ENCODE data around the gene ACTG1.

The ACTG1 gene

DNA sequence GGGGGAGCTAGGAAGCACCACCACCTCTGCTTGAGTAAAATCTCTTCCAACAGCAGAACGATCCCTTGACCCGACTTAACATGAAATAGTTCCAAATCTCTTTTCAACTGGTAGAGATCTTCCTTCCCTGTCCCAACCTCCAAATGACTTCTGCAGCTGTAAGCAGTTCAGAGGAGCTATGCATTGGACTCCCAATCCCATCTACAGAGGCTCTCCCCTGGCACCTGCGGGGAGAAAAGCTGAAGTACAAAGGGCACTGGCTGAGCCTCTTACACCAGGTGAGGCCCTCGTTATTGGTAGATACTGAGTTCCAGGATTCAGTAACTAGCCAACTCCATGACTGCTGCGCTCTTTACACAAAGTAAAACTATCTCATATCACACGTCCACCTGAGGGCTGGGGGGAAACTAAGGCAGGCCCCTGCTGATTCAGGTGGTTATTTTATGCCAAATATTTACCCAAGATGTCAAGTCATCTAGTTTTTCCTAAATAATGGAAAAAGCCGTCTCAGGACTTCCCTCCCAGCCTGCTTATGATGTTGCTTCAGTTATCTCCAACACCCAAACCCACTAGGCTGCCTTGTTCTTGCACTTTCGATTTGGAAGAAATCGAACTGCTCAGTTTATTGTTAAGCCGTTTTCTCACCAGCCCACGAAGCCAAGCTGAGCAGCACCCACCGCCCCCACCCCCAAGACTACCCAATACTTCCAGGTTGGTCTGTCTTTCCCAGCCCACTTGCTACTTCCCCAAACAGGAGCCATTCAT, 3.2 kb downstream of the ACTG1 start:
- peak overlapping the region; percentile 97 for H3K4me3 ChIP-seq (ENCODE audit: low read depth, low read length)
- in situ Hi-C loops (cut with HindIII; ENCODE audit: low sequenced_read_pairs): no loop called here
- no peak for TF ChIP-seq CTCF (IDR thresholded peaks at IDR 0.05; ENCODE audit: low read depth, low read length, missing control alignments)
- no peak for DNase-seq (ENCODE audit: low read depth)

DNA sequence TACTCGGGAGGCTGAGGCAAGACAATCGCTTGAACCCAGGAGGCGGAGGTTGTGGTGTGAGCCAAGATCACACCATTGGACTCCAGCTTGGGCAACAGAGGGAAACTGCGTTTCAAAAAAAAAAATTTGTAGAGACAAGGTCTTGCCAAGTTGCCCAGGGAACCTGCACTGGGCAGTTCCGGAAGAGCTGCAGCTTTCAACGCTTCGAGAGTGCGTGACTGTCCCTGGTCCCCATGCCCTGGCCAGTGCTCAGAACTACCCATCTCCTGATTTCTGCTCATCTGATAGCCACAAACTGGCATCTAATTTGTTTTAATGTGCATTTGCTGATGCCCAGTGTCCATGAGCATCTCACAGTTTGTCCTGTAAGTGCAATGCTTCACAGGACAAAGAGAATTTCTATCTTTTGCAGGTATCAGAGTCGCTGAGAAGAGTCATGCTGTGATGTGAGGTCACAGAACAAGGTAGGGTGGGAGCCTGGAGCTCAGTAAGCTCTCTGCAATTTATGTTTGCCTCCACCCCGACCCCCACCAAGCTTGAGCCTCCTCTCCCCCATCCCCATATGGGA, 3.9 kb downstream of the ACTG1 start:
- no peak for DNase-seq (ENCODE audit: low read depth)
- H3K4me3 ChIP-seq (ENCODE audit: low read depth, low read length): peak overlapping the region; percentile 97
- in situ Hi-C loops (cut with HindIII; ENCODE audit: low sequenced_read_pairs): no loop called here

DNA sequence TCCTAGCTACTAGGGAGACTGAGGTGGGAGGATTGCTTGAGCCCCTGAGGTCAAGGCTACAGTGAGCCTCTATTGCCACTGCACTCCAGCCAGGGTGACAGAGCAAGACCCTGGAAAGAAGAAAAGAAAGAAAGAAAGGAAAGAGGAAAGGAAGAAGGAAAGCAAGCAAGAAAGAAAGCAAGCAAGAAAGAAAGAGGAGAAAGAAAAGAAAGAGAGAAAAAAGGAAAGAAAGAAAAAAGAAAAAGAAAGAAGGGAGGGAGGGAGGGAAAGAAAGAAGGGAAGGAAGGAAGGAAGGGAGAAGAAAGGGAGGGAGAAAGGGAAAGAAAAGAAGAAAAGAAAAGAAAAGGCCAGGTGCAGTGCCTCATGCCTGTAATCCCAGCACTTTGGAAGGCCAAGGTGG, 9.0 kb downstream of the ACTG1 start:
- TF ChIP-seq CTCF (IDR thresholded peaks at IDR 0.05; ENCODE audit: low read depth, low read length, missing control alignments): no peak
- no peak overlapping the region for H3K4me3 ChIP-seq (ENCODE audit: low read depth, low read length)
- DNase-seq (ENCODE audit: low read depth): no peak
- in situ Hi-C loops (cut with HindIII; ENCODE audit: low sequenced_read_pairs): no loop called here

More for the DNA sequence above, 3.9 kb downstream of the ACTG1 start:
- no peak for TF ChIP-seq CTCF (IDR thresholded peaks at IDR 0.05; ENCODE audit: low read depth, low read length, missing control alignments)

- in situ Hi-C loops (cut with HindIII; ENCODE audit: low sequenced_read_pairs): no loop called here
- H3K4me3 ChIP-seq (ENCODE audit: low read depth, low read length): no peak overlapping the region
- TF ChIP-seq CTCF (IDR thresholded peaks at IDR 0.05; ENCODE audit: low read depth, low read length, missing control alignments): no peak
- DNase-seq (ENCODE audit: low read depth): no peak
Measured at GRCh38 chr17:81502471-81503017, 10.1 kb downstream of the ACTG1 start.

- no peak for DNase-seq (ENCODE audit: low read depth)
- in situ Hi-C loops (cut with HindIII; ENCODE audit: low sequenced_read_pairs): no loop called here
- no peak overlapping the region for H3K4me3 ChIP-seq (ENCODE audit: low read depth, low read length)
- TF ChIP-seq CTCF (IDR thresholded peaks at IDR 0.05; ENCODE audit: low read depth, low read length, missing control alignments): no peak
Measured at GRCh38 chr17:81500047-81500446, 12.6 kb downstream of the ACTG1 start.

GRCh38 chr17:81499601-81499970, 13.0 kb downstream of the ACTG1 start:
- no peak for TF ChIP-seq CTCF (IDR thresholded peaks at IDR 0.05; ENCODE audit: low read depth, low read length, missing control alignments)
- no peak for DNase-seq (ENCODE audit: low read depth)
- H3K4me3 ChIP-seq (ENCODE audit: low read depth, low read length): no peak overlapping the region
- in situ Hi-C loops (cut with HindIII; ENCODE audit: low sequenced_read_pairs): no loop called here
